HG03521 (cell line): ENCODE results near the gene TCF7L2.

Experiments used
- ATAC-seq: cut with Tn5 transposase; IDR thresholded peaks from one replicate; pipeline ENCODE4 v1.9.1; 2021; ENCODE audit warnings: mild to moderate bottlenecking, moderate library complexity; ENCODE audit not compliant: unreplicated experiment

Gene TCF7L2

DNA sequence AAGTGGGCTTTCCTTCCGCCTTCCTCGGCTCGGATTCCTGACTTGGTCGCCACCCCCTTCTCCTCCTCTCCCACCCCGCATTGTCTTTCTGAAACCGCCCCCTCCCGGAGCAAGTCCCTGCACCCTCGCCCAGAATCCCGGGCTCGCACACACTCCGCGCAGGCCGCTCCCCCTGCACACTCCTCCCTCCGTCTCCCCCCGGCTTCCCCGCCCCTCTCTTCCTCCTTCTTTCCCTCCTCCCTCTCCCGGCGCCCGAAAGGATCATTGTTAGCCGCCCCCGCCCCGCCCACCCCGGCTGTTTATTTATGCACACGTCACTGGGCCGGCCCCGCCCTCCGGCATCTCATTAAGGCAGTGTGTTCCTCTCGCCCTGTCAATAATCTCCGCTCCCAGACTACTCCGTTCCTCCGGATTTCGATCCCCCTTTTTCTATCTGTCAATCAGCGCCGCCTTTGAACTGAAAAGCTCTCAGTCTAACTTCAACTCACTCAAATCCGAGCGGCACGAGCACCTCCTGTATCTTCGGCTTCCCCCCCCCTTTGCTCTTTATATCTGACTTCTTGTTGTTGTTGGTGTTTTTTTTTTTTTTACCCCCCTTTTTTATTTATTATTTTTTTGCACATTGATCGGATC is at the start of gene TCF7L2:
TCF7L2 (plus strand) TSS at position 373 of the 633 bp plus-strand sequence. CDS start 510 bp downstream, outside the sequence.
- ATAC-seq = no peak

DNA sequence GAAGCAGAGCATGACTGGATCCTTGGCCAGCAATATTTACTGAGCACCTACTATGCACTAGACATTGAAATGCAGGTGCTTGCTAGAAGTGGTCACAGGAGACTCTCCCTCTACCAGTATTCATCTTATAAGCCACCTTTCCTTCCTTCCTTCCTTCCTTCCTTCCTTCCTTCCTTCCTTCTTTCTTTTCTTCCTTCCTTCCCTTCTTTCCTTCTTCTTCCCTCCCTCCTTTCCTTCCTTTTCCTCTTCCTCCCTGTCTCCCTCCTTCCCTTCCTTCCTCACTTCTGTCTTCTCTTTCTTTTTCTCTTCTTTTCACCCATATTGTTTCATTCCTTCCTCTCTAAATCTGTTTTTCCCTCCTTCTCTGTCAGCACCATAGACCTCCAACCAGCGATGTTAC is 47.3 kb upstream of the TCF7L2 start:
- no peak for ATAC-seq

DNA sequence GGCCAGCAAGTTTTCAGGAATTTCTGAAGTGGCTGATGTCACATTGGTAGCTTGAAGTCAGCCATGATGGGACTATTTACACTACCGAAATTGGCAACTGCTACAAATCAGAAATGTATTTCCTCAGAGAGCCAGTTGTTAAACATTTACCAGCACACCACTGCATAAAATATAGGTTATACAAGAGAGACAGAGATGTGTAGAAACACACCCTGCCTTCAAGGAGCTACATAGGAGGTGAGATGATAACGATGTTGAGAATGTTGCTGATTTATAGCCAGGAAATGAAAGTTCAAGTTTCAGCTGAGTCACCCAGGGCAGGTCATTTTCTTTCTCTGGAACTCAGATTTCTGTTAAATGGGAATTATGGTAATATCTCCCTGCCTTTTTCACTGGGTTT is 46.0 kb upstream of the TCF7L2 start:
- ATAC-seq = no peak

DNA sequence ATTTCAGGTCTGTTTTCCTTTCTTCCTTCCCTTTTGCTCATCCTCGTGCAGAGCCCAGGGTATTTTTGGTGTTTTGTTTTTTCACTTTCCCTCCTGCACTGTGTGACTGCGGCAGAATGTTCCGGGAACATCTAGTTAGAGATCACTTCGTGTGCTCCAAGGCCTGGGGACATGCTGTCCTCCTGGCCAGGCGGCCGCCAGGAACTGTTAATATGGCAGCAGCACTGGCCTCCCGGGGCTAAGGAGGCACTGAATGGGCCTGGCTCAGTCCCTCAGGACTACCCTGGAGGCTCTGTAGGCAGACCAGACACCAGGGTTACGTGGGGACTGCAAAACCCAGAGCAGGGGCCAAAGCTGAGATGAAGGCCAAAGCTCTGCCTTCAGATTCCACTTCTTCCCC is 43.1 kb upstream of the TCF7L2 start:
- ATAC-seq = no peak

DNA sequence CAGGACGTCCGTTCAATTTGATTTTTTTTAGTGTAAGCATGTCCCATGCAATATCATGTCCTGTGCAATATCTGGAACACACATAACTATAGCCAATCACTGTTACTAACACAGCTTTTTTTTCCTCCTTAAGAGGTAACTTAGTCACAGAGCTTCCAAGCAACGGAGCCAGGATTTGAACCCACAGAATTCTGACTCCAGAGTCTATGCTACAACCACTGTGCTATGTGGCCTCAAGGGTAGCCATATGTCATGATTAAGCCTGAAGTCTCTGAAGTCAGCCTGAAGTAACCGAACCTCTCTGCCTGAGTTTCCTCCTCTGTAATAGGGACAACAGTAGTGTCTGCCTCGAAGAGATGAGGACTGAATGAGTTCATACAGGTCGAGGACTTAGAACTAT is 42.2 kb upstream of the TCF7L2 start:
- ATAC-seq = no peak

DNA sequence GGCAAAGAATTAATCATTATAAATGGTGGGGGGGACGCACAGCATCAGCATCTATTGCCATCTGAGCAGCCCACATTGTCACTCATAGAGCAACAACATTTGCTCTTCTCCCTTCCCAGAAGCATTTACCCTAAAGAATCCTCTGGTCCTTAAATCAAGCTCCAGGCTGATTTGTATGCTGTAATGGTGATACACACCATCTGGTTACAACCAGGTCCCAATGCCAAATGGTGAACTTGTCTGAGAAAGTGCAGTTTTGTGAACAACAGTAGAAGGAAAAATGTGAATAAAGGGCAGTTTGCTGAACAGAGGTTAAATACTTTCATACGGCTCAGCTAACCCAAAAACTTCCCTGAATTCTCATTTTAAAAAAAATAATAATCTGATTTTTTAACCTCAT is 38.8 kb upstream of the TCF7L2 start:
- no peak for ATAC-seq

DNA sequence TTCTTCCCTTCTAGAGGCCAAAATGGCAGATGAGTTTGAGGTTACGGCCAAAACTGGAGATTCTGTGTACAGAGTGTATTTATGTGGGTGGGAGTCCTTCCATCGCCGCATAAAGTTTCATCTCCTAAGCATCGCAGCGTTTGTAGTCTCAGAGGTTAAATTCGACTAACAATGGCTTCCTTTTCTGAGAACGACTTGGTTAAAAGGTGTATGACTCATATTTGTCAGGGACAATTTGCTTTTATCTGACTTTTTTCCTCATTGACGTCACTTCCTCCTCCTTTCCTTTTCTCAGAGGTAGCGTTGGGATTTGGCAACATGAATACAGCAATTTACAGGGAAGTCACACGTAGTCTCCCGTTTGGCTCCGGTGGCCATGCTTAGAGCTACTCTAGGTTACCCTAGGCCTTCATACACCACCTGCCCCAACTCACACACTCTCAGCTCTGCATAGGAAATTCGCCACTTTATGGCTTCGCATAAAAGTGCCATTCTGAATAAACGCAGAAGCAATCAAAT is 37.6 kb upstream of the TCF7L2 start:
- no peak for ATAC-seq

DNA sequence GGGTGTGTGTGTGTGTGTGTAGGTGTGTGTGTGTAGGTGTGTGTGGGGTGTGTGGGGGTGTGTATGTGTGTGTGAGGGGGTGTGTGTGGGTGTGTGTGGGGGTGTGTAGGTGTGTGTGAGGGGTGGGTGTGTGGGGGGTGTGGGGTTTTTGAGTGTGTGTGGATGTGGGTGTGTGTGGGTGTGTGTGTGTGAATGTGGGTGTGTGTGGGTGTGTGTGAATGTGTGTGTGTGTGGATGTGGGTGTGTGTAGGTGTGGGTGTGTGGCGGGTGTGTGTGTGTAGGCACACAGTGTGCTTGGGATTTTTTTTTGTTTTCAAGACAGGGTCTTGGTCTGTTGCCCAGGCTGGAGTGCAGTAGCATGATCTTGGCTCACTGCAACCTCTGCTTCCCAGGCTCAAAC is 36.8 kb upstream of the TCF7L2 start:
- ATAC-seq = no peak

DNA sequence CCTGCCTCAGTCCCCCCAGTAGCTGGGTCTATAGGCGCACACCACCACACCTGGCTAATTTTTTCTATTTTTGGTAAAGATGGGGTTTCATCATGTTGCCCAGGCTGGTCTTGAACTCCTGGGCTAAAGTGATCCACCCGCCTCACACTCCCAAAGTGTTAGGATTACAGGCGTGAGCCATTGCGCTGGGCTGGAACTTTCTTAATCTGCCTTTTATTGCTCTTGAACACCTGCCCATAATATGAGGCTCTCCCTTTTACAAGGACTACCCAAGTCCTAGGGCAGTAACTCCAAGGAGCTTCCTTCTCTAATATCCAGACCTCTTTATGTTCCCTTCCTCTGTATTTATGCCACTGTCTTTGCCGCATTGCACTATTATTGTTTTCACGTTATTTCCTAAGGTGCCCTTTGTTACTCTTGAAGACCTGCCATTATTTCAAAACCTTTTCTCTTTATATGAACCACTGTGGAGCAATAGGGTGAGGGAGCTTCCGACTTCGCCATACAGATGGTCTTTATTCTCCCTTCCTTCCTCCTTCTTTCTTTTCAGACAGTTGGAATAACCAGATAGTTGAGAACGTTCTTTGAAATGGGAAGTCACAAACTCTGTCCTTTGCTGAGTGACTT is 36.3 kb upstream of the TCF7L2 start:
- ATAC-seq = no peak

DNA sequence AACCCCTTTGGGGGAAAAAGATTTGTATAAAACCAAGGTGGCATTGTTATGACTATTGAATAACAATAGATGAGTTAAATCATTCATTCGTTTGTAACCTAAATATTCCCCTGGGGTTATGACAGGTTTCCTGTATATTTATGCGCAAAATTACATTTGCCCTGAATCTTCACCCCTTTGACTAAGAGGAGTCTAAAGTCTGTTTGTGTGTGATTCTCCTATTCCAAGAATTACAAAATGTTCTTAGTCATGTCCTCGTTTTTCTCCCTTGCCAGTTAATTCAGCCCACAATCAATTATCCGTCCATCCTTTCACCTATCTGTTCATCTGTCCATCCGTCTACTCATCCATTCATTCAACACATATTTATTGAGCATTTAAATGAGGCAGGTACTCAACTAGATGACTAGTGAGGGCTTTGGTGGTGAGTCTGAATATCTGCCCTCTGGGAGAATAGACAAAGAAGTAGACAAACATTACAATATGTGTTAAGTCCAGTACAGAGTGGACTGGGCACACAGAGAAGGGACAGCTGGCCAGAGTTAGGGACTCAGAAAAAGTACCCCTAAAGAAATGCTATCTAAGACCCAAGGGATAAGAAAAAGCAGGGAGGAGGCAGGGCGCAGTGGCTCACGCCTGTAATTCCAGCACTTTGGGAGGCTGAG is 35.6 kb upstream of the TCF7L2 start:
- ATAC-seq = no peak

DNA sequence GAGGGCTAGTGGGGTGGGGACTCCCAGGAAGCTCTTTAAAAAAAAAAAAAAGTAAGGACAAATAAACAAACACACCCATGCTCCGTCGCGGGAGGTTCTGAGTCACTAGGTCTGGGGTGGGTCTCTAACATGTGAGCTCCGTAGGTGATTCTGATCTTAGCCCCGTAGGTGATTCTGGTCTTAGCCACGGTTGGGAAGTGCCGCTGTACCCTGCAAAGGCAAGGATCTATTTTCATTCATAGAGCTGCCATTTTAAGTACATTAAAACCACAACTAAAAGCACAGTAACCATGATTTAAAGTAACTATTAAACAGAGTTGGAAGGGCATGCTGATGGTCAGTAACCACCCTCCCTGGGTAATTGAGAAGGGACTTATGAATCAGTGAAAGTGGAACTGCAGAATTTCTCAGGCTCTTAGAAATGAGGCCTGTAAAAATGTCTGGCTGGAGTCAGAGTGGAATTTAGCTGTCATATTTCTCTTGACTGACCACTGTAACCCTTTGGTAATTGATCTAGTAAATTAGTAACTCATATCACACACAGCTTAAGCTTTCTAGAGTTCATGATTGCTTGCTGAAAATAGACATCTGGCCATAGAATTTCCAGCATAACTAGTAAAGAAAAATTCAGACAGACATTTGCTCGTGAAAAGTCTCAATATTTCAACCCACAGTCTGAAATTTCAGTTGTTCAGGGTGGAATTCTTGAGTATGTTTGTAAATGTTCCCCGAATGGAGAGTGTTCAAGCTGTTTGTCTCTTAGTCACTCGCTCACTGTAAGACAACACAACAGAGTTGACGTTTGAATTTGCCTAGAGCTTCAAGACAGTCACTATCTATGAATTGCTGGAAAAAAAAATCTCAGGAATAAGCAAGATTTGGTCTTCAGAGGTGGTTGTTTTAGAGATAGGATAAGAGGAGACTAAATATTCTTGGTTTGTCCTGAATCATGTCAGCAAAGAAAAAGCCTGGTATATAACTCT is 34.2 kb upstream of the TCF7L2 start:
- no peak for ATAC-seq

DNA sequence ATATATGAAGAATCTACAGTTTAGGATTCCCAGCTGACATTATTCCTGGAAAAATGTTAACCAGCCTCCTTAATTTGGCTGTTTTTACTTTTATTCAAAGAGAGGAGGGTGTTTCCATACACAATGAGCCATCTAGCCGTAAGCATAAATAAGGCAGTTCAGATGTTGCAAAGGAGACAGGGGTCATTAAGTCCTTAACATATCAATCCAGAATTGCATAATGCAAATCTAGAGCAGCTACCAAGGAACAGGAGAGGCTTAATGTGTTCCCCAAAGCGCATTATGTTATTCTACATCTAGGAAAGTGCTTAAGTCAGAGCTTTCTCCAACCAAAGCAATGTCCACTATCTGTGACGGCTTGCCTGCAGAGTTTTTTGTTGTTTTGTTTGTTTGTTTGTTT is 32.4 kb upstream of the TCF7L2 start:
- no peak for ATAC-seq

DNA sequence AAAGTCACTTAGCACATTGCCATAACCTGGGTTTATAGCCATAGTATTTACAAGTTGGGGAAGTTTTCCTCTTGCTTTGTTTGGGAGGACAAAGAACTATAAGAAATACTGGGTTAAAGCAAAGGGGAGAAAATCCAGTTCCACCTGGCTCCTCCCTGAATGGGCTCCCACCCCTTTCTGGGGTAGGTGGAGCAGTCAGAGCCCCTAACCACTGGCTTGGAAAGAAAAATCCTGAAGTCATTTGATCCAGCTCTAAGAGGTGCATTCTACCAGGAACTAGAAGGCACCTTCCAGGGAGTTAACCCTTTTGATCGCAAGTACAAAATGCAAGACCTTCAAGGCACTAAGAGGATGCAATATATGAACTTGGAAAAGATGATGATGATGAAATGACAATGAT is 31.3 kb upstream of the TCF7L2 start:
- no peak for ATAC-seq

DNA sequence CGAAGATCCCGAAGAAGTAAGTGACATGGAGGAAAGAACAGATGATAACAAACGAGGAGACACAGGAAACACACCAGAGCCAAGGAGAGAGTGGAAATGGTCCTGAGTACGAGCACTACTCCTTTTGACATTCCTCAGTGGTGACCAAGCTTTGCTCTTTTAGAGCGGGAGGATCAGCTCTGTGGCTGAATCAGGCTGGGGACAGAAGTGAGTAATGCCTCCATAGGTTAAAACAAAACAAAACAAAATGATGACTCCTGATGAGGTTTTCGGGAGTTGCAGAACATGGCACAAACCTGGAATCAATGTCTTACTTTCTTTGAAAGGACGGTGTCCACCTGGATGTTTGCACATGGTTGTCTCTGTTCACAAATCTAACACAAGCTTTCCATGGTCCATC is 30.3 kb upstream of the TCF7L2 start:
- no peak for ATAC-seq

DNA sequence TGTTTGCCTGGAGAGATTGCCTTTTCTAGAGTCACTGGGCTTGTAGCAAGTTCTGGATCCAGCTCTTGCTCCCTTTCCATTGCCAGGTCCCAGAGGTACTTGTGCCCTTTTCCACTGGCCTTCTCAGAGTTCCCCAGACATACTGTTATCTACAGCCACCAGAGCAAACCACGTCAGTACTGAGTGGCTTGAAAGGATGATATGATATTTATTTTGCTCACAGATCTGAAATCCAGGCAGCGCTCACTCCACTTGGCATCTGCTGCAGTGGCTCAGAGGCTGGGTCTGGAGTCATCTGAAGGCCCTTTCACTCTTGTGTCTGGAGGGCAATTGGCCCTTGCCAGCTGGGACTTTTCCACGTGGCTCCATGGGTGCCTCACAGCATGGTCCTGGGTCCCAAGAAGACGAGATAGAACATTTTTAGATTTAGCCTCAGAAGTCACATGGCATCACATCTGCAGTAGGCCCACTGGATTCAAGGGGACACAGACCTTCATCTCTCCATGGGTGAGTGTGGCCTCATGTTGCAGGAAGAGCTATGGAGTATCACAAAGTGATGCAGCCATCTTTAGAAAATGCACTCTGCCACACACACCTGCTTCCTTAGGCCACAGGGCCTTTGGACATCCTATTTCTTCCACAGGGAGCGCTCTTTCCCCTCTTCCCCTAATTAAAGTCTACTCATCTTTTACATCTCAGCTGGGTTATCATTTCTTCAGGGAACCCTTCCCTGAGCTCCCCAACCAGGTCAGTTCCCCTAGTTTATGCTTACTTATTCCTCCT is 22.9 kb upstream of the TCF7L2 start:
- no peak for ATAC-seq

DNA sequence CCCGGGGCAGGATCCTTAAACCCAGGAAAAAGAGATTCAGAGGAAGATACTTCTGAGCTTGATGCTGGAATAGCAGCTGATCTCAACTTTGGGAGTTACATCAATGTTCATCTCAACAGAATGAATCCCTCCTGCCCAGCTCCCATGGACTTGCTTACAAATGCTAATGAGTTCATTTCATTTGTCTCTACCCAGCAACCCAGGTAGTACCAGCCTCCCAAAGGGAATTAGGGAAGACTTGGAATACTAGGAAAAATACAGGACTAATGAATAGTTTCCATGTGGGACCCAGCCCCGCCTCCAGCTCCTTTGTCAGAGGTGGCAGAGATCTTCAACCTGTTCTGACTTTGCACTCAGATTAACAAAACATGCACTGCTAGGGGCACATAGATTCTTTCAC is 22.1 kb upstream of the TCF7L2 start:
- no peak for ATAC-seq

DNA sequence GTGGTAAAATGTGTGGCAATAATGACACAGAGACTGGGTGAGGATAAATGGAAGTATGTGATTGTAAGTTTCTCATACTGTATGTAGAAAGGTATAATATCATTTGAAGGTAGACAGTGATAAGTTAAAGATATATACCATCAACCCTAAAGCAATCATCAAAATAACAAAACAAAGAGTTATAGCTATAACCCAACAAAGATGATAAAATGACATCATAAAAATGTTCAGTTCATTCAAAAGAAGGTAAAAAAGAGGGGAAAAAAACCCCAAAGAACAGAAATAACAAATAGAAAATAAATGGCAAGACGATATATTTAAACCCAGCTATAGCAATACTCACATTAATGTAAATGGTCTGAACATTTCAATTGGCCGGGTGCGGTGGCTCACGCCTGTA is 17.4 kb upstream of the TCF7L2 start:
- no peak for ATAC-seq

DNA sequence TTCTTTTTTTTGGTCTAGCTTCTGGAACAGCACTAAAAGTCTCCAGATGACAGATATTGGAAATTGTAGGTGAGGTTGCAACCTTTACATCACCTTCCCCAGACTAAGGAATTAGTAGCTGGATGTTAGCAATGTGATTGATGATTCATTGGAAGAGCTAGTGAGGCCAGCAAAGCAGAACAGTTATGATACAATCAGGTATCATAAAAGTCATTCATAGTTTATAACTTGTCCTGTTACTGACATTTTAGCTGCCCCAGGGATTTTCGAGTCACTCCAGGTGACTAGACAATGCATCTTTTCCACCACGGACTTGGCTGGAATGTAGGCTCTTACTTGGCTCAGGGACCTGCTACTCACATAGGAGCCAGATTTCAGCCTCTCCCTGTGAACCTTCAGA is 15.9 kb upstream of the TCF7L2 start:
- no peak for ATAC-seq

DNA sequence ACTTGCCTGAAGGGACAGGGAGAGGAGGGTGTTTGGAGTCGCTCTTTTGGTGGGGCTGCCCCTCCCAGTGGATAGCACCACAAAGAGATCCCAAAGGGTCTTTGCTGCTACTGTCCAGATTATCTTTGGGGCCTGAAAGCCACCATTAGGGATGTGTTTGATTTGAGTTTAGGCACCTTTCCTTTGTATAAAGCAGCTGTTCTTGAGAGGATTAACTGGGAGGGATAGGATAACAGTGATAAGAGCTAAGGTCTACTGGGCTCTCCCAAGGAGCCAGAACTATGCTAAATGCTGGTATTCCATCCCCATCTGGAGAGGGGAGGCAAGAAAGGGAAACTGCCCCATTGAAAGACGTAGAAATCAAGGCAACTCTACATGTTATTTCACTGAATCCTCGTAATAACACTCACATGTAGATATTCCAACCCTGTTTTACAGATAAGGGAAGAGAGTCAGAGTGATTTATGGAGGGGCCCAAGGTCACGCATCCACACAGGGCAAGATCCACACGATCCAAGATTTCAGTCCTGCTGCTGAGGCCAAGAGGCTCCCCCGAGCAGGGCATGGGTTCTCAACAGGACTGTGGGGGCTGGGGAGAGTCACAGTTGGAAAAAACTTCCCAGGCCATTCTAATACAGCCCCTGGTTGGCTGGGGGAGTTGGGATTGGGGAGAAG is 11.1 kb upstream of the TCF7L2 start:
- ATAC-seq = no peak

DNA sequence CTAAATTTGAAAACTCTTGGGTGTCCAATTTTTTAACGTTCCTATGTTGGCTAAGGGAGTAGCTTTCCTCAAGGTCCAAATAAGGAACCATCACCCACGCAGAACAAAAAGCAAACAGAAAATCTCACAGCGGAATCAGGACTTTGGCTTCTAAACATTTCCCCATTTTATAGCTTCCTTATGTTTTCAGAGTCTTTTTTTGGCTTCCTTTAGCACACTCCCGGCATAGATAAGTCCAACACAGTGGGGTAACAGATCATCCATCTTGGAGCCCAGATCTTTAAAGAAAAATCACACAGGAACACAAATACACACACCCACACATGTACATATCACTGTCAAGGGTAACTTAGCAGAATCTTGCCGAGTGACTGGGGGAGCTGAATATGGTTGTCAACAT is 4.2 kb upstream of the TCF7L2 start:
- no peak for ATAC-seq
